Amygdala (tissue), 56 donors: ENCODE results near the gene DYRK1B.

Experiments used
- DNase-seq, 56 donors: peaks; one replicate each; lab custom pipeline; 2025; lab: John Stamatoyannopoulos, UW

DYRK1B gene

DNA sequence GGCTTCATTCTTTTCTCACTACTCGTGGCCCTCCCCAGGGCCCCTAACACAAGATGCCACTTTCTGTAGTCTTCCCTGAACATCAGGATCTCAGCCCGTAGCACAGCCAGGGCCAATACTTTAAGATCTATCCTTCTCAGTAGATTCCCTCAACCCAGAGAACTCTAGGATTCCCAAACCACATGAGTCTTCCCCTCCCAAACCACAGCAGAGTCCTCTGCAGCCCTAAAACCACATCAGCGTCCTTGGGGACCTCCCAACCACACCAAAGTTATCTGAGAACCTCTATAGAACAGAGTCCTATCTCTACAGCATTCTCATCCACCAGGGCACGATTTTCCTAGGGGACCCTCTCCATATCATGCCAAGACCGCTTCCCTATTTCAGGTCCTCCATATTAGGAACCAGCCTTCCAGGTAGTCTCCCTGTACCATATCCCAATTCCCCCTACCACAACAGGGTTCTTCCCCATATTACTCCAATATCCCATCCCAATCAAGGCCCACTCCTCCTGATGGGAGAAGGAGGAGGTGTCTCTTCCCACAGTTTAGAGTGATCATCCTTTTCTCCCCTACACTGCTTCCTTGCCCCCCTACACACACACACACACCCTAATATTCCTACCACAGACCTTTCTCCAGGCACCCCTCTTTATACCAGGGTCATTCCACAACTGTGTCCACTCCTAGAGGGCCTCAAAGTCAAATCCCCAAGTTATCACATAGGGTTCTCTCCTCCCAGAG lies 1.4 kb downstream of the DYRK1B start:
- no peak for DNase-seq

DNA sequence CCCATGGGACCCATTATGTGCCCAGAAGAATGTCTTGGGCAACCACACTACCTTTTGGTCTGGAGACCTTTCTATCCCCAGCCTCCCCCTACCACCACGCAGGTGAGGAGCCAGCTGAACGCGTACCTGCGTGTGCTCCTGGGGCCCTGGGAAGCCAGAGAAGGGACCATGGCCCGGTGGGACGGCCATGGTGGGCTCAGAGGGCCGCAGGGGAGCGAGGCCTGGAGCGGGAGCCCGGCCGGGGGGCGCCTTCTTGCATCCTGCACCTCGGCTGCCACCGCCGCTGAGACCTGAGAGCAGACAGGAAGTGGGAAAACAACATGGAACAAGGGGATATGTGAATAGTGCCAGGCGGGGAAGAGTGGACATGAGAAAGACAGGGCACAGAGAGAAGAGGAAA lies 2.3 kb downstream of the DYRK1B start:
- no peak for DNase-seq

DNA sequence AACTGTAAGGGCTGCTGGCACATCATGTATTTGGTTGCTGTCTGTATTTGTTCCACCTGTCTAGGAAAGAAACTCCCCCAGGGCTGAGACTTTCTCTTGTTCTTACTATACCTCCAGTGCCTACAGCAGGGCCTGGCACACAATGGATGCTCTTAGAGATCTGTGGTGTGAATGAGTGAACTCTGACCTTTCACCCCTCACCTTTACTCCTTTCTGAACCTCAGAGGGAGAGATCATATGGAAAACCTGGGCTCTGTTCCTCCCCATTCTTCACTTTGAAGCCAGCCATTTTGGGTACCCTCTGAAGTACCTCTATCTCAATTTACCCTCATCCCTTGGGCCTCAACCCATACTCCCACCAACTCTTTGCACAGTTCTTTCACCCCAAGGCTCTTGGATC lies 3.1 kb downstream of the DYRK1B start:
- DNase-seq = no peak

DNA sequence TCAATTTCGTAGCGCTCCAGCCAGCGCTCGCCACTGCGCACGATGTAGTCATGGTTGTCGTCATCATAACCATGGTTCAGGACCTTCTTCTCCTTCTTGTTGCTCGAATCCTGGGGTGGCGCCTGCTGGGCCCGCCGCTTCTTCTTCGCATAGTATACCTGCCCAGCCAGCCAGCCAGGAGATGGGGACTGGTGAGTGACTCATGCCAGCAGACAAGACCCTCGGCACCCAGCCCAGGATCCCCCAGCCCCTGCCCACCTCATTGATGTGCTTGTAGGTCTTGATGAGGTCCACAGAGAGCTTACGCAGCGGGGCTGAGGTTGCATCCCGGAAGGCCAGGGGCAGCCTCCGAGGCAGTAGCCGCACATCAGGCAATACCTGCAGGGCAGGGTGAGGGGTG lies 3.6 kb downstream of the DYRK1B start:
- no peak for DNase-seq

DNA sequence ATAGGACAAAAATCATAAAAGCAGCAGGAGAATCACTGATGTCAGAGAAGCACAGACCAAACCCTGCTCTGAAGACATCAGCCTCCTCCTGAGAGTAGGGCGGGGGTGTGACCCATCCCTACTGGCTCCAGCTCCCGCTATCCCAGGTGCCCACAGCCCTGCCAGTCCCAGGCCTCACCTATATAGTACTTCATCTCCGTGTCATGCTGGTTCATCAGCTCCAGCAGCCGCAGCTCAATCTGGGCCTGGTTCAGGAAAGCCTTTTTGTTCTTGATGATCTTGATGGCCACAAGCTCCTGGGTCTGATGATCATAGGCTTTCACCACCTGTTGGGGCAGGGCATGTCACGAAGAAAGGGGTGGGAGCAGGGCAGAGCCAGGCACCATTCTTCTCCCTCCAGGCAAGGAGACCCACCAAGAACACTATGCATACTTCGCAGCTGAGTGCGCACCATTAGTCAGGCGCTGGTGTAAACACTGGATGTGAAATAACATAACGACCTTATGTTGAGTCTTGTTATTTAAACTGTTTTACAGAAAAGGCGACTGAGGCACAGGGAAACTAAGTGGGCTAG lies 4.2 kb downstream of the DYRK1B start:
- no peak for DNase-seq

DNA sequence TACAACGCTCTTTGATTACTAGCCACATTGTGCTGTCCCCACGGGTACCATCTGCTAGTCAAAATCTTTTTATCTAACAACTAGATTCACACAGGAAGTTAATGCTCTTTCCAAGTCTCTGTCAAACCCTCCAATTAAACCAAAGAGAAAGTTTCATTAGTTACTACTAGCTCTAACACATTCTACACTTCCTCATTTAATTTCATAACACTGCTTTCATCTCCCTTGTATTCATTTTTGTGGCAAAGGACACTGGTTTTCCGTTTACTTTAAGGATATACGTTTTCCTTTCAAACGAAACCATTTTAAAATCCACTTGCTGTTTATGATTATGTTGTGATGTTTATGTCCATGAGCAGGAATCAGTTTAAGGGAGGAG lies 5.3 kb downstream of the DYRK1B start:
- no peak for DNase-seq

DNA sequence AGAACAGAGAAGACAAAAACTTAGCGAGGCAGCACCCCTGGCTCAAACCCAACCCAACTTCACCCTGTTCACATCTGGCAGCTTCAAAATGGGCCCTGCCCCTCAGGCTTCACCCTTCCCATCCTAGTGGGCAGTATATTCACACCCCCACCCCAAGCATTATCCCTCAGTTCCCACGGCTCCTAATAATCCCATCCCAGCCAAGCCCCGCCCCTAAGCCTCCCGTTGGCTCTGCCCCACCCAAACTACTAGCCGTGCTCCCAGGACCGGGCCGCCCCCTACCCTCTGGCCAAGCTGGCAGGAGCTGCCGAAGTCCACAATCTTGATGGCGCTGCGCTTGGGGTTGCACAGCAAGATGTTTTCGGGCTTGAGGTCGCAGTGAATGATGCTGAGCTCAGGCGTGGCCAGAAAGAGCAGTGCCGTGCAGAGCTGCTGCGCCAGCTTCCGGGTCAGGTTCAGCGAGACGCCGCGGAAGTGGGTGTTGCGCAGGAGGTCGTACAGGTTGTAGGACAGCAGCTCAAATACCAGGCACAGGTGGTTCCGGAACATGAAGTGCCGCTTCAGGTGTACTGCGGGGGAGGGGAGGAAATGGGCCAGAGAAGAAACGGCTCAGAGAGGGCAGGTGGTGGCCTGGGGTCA lies 5.8 kb downstream of the DYRK1B start:
- DNase-seq = no peak

DNA sequence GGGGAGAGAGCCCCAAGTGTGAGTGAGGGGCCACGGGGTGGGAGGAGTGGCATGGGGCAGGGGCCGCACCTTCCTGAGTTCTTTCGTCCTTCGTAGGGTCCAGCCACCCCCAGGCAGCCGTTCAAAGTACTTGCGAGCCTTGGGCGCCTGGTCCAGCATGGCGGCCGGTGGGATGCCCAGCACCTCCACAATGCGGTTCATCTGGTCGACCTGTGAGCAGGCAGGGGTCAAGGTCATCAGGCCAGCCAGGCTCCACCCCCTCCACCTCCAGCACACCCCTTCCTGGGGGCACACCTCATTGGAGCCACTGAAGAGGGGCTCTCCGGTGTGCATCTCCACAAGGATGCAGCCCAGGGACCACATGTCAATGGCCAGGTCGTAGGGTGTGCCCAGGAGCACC lies 6.7 kb downstream of the DYRK1B start:
- no peak for DNase-seq

DNA sequence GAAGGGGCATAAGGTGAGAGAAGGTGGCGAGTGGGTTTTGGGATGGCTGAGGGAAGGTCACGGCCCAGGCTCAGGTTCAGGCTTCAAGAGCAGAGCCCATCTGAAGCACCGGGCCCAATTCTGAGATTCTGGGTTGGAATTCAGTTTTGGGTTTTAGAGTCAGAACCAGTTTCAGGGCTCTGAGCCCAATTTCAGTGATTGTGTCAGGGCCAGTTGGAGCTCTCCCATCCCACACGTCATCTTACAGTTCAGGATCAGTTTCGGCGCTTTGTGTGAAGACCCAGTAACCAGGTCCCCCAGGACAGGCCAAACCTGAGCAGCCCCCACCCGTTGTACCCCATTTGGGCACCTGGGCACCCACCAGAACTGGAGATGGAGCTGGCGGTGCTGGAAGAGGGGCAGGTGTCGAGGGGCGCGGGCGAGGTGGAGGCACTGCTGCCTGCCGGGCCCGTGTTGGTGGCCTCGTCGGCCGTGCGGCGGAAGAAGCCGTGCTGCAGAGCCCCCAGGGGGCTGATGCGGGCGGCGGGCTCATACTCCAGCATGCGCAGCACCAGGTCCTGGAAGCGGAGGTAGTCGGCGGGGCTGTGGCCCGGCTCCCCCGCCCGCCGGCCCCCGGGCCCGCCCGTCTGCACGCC lies 7.5 kb downstream of the DYRK1B start:
- no peak for DNase-seq

DNA sequence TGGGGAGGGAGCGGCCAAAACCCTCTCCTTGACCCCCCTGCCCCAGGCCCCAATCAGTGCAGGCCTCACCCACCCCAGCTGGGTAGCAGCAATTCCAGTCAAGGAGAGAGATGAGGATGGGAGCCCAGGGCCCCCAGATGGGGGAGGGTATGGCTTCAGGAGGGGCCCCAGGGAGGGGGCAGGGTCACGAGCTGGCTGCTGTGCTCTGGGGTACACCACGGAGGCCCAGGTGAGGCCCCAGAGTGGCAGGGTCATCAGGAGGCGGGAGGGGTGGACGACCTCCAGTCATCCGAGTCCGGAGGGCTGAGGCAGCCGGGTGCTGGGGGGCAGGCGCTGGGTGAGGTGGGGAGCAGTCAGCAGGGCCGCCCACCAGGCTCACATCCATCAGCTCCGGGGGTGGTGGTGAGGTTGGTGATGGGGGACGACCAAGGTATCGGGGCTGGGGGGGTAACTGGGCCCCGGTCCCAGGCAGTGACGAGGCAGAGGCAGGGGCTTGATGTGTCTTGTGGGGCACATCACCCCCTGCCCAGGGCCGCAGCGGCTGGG lies 8.4 kb downstream of the DYRK1B start:
- DNase-seq = no peak

DNA sequence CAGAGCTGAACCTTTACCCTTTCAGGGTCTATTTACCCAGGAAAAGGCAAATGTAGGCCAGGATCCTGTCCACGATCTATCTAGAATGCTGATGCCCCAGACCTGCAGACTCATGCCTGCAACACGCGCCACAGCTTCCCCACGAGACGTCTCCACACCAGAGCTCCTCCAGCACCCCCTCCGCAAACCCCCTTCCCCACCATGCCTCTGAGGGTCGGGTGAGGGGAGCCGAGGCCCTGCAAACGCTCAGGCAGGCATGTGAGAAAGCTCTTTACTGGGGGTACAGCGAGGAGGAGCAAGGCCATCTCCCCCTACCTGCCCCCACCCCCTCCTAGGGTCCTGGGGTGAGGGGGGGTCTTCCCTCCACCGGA lies 8.9 kb downstream of the DYRK1B start:
- no peak for DNase-seq

DNA sequence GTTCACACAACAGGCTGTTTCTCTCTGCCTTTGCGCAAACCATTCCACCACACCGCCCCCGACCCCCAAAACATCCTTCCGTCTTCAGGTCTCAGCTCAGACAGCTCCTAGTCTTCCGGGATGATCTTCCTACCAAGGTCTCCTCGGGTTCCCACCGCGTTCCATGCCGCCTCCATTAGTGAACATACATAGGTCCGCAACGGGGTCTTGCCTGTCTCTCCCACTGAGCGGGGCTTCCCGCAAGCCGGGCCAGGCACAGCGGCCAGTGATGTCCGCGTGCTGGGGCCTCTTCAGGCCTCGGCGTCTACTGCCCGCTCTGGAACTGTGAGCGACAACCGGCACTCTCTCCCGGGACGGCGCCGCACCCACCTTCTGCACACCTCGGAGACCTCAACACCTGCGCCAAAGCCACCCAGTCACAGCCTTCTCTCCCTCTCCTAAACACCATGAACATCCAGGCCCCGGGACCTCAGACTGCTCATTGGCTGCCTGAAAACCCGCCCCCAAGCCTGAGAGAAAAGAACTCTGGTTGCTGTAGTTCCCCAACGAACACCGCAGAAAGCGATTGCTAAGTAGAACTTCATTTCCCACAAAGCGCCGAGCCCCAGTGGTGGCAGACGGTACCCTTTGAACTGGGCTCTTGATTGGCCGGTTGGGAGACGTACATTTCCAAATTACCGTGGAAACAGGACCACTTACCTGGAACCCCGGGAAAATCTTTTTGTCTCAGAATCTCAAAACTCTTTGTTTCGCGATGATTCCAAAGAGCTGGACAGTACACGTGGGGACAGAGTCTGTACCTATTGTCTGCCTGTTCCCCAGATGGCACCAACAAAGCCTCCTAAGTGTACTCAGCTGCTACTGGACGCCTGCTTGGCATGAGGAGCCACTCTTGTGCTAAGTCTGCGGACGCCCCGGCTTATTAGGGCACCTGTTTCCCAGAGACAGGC lies 9.5 kb downstream of the DYRK1B start:
- peak; percentile 45 to 98 (median 89) for DNase-seq

DNA sequence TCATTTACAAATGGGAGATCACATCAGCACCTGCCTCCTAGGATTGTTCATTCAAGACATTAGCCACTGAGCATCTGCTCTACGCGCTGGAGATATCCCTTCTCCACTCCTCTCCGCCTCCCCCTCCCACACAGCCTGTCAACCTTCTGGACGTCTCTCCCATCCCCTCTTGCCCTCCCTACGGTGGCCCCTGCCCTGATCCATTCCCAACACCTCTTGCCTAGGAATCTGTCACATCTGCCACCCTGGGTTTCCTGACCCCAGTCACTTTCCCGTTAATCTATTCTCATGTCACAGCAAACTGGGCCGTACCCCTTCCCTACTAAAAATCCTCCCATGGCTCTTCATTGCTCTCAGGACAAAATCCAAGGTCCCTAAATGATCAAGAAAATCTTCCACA lies 10.3 kb downstream of the DYRK1B start:
- peak in 3 of 56 donors; percentile 1 to 16 (median 4) for DNase-seq

DNA sequence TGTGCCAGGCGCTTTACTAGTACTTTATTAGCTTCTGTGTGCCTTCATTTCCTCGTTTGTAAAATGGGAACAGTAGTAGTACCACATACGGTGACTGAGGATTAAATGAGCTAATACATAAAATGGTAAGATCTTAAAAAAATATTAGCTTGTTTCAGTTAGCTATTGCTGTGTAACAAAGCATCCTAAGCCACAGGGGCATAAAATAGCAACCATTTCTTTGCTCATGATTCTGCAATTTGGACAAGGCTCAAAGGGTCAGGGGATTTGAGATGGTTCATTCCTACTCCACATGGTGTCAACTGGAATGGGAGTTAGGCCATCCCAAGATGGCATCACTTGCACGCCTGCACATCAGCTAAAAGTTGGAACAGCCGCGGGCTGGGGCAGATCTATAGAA lies 13.3 kb downstream of the DYRK1B start:
- no peak for DNase-seq

DNA sequence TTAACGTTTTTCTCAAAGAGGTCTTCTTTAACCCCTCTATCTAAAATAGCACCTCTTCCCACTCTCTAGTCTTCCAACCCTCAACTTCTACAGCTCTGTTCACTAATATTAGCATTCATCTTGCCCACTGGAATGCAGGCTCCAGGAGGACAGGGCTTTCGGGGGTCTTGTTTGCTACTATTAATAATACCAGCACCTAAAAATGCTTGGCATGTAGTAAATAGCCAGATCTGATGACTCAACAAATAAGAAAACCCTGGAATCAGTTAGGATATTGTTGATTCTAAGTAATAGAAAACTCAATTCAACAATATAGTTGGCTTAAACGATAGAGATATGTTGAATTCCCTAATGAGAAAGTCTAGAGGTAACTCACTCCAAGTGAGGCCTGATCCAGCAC lies 14.2 kb downstream of the DYRK1B start:
- DNase-seq = no peak

DNA sequence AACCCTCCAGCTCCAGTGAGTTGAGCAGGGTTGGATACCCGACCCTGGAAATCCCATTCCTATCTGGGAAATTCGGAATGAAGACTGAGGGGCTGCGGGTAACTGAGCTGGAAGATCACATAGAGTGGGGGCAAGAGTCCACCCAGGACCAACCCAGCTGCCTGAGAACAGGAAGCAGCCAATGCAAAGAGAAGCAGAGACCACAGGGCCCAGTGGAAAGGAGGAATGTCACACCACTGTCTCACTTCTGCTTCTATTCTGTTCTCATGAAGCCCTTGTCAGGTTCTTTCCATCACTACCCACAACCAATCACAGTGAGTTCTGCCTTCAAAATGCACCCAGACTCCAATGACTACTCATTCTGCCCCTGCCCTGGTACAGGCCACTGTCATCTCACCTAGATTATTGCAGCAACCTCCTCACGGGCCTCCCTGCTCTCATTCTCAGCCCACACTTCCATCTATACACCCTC lies 15.3 kb downstream of the DYRK1B start:
- DNase-seq = no peak

DNA sequence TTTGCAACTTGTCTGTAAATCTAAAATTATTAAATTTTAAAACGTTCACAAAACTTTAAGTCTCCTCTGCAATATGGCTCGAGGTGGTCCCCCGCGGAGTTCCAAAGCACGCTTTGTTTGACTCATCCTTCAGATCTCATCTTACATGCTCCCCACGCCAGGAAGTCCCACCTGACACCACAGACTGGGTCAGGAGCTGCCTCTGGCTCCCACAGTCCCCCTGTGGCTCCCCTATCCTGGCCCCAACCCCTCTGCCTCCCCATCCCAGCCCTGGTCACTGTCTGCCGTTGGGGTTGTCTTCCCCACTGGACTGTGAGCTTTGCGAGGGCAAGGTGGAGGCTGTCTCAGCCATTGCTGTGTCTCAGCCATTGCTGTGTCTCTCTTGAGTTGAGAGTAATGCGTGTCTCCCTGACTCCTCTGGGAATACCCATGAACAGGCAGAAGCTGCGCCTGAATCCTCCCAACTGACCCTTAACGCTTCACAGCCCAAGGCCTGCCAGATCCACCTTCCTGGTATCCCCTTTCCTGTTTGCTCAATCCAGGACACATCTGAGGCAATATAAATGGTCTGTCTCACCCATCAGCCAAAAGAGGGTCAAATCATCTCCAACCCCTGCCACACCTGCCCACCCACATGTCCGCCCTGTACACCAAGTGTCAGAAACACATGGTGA lies 15.9 kb downstream of the DYRK1B start:
- DNase-seq = no peak

DNA sequence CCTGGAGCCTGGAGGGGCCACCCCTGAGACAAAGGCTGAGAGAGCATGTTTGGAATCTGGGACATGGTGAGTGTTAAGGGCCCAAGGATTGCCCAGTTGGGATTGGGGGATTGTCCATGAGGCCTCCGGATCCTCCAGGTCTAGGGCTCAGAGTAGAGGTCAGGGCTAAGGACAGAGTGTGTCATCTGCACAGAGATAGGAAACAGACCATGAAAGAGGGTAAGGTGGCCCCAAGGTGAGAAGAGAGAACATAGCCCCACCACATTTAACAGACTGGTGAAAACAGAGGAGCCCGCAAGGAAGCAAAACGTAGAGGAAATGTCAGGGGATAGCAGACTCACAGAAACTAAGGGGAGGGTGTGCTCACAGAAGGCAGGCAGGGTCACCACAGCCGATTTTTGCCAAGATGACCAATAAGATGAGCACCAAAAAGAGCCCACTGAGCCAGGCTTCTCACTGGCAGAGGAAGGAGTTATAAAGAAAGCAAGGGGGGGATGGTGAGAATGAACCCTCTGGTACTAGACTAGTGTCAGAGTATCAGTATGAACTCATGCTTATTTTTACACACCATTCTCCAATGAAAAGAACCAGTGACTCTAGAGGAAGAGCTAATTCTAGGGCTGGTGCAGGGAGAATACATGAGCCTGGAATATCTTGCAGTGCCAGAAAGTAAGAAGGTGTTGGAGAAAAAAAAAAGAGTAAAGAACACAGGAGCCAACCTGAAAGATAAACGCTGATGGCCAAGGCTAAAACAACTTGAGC lies 17.5 kb downstream of the DYRK1B start:
- no peak for DNase-seq

DNA sequence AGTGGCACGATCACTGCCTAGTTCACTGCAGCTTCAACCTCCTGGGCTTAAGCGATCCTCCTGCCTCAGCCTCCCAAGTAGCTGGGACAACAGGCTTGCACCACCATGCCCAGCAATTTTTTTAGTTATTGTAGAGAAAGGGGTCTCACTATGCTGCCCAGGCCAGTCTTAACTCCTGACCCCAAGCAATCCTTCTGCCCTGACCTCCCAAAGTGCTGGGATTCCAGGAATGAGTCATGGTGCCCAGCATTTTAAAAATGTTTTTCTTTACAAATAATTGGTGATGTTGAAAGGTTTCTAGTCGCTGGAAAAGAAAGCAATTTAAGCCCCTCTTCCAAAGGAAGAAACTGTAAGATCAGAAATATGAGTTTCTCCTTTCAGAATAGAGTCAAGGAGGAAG lies 19.4 kb downstream of the DYRK1B start:
- DNase-seq = no peak
